ENCODE results near the gene RDM1.

DNA sequence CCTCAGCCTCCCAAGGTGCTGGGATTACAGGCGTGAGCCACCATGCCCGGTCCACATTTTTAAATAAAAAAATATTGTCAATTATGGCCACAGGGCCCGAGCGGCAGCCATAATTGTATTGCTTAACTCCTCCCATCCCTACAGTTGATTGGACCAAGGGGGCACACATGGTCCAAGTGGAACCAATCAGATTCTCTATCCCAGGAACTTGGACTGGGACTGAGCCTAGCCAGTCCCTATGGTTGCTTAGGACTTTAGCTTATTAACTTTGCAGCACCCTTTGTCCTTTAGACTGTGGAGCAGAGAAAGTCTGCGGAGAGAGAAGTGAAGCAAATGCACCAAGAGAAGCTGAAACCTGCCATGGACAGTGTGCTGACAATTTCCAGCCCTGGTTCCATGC lies 5.5 kb upstream of the RDM1 start:
- no peak for TF ChIP-seq ATF3 (CRISPR knock-in tag; conservative IDR thresholded peaks at IDR 0.05)
- TF ChIP-seq SMAD4 (CRISPR knock-in tag; IDR thresholded peaks at IDR 0.05), result no peak
- no peak for TF ChIP-seq NR2C2 (CRISPR knock-in tag; IDR thresholded peaks at IDR 0.05)
- TF ChIP-seq, protein P1, sequence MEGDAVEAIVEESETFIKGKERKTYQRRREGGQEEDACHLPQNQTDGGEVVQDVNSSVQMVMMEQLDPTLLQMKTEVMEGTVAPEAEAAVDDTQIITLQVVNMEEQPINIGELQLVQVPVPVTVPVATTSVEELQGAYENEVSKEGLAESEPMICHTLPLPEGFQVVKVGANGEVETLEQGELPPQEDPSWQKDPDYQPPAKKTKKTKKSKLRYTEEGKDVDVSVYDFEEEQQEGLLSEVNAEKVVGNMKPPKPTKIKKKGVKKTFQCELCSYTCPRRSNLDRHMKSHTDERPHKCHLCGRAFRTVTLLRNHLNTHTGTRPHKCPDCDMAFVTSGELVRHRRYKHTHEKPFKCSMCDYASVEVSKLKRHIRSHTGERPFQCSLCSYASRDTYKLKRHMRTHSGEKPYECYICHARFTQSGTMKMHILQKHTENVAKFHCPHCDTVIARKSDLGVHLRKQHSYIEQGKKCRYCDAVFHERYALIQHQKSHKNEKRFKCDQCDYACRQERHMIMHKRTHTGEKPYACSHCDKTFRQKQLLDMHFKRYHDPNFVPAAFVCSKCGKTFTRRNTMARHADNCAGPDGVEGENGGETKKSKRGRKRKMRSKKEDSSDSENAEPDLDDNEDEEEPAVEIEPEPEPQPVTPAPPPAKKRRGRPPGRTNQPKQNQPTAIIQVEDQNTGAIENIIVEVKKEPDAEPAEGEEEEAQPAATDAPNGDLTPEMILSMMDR (IDR thresholded peaks at IDR 0.05), result no peak
- TF ChIP-seq TEAD1 (CRISPR knock-in tag; IDR thresholded peaks at IDR 0.05), result no peak
- TF ChIP-seq E2F1 (CRISPR knock-in tag; IDR thresholded peaks at IDR 0.05), result no peak
- no peak for TF ChIP-seq GRHL2 (CRISPR knock-in tag; IDR thresholded peaks at IDR 0.05; ENCODE audit: insufficient replicate concordance, severe bottlenecking)
- no peak for TF ChIP-seq SP1 (CRISPR knock-in tag; conservative IDR thresholded peaks at IDR 0.05)
- no peak for TF ChIP-seq NFYB (CRISPR knock-in tag; conservative IDR thresholded peaks at IDR 0.05; ENCODE audit: low read depth)
- TF ChIP-seq, protein P2, sequence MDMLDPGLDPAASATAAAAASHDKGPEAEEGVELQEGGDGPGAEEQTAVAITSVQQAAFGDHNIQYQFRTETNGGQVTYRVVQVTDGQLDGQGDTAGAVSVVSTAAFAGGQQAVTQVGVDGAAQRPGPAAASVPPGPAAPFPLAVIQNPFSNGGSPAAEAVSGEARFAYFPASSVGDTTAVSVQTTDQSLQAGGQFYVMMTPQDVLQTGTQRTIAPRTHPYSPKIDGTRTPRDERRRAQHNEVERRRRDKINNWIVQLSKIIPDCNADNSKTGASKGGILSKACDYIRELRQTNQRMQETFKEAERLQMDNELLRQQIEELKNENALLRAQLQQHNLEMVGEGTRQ (CRISPR knock-in tag; IDR thresholded peaks at IDR 0.05), result peak; percentile 38; the same call in 1 of the 2 replicates
